Inferior parietal cortex (tissue), 1 donor: Measurements from ENCODE around the gene ITPRIPL2.

Experiments used
- DNase-seq: peaks from one replicate; pipeline ENCODE4 v3.0.0-alpha.2; 2016; ENCODE audit errors: extremely low spot score

ITPRIPL2 gene

DNA sequence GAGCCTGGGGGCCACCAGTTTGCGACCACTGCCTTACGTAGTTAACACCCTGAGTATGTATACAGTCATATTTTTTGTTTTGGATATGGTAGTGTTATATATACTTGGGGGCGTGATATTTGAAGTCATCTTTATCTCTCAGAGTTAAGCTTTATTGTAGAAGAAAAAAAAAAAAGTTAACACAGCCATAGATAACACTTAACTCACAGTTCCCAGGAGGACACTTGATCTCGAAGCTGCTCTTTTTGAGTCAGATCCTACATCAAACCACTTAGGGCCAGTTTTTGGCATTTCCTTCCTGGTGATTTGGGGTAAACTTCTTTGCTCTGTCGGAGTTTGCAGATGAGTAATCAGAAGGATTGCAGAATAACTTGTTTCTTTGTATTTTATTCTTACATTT lies 5.8 kb downstream of the ITPRIPL2 start:
- no peak for DNase-seq

DNA sequence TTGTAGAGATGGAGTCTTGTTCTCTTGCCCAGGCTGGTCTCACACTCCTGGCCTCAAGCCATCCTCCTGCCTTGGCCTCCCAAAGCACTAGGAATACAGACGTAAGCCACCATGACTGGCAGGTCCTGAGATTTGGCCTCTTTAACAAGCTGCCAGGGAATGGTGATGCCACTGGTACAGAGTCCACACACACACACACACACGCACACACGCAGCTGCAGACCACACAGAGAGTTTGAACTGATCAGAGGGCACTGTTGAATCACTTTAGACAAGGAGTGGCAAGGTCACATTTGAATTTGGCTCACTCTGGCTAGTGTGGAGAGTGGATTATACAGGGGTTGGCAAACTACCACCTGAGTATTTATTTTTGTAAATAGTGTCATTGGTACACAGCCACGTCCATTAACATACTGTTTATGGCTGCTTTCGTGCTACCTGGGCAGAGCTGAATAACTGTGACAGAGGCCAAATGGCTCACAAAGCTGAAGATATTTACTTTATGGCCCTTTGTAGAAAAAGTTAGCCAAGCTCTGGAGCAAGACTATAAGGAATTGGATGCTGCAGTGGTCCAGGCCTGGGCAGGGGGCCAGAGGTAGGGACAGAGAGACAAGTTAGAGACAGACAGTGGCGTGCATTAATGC lies 9.9 kb downstream of the ITPRIPL2 start:
- DNase-seq = no peak

DNA sequence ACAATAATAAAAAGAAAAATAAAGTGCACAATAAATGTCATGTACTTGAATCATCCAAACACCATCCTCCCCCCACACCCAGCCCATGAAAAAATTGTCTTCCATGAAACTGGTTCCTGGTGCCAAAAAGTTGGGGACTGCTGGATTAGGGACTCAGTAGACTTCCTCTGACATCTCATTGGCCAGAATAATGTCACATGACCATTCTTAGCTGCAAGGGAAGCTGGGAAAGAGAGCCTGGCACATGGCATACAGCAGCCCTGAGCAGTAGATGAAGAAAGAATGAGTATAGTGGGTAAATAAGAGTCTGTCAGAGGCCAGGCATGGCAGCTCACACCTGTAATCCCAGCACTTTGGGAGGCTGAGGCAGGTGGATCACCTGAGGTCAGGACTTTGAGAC lies 12.5 kb downstream of the ITPRIPL2 start:
- DNase-seq = no peak

DNA sequence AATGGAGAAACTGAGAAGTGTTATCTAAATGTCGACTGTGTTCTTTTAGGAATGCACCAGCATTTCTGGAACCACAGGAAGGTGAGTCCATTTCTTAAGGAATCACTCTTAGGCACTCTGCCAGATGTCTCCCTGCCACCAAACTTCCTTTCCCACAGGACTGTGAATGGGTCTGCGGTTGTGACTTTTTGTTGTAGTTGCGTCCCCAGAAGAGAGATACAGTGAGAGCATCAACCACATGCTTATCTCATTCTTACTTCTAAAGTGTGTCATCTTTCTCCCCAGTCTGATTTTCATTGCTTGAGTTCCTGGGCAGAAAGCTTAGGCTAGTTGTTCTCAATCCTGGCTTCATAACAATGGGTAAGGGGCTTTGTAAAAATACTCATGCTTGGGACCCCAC lies 13.4 kb downstream of the ITPRIPL2 start:
- no peak for DNase-seq

DNA sequence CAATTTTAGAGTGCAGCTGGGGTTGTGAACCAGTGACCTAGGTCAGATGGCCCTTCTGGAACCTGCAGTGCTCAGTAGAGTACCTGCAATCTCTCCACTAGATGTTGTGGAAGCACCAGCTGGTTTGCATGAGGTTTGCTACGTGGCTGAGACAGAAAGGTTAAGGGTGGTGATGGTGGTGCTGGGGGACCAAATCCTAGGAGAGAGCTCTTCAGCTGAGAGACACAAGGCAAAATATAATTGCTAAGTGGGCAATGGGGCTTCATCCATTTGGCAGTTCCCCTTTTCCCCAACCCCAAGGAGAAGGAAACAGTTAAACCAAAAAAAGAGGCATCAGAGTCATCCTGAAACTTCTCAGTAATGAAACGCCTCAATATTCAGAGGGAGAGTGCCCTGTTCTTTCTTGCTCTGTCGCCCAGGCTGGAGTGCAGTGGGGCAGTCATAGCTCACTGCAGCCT lies 13.9 kb downstream of the ITPRIPL2 start:
- DNase-seq = no peak

DNA sequence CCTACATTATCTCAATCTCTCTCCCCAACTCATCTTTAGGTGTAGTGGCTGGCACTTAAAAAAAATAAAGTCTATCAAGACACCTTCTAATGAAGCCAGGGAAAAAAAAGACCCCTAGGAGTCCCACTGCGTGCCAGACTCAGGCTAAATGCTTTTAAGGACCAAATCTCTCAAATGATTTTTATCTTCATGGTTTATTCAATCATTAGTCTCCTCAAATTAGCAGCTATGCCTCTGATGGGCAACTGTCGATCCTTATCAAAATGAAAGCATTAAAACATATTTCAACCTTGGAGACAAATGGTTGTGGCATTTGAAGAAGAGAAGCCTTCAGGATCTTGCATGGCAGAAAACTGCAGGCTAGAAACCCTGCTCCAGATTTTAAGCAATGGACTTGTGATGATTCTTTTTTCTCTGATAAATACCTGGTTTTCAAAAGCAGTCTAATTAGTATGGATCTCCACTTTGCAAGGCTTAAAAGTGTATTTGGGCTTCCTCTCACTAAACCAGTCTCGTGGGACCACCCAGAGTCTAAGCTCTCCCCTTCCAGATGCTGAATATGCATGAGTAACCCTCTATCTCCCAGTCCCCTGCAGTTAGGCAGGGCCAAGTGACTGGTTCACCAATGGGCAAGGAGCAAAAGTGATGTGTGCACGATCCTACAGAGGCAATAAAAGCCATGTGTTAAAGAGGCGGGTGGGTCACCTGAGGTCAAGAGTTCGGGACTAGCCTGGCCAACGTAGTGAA lies 14.9 kb downstream of the ITPRIPL2 start:
- no peak for DNase-seq

DNA sequence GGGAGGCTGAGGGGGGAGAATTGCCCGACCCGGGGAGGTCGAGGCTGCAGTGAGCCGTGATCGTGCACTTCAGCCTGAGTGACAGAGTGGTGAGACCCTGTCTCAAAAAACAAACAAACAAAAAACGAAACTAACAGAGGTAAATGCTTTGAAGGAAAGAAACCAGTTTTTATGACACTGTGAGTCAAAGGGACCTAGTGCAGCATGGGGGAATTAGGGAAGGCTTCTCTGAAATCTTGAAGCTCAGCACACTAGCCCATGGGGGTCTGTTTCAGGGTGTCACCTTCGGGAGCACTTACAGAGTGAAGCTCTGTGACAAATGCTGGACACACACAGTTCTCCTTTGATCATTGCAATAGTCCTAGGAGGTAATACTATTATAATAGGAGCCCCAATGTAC lies 16.6 kb downstream of the ITPRIPL2 start:
- DNase-seq = no peak

DNA sequence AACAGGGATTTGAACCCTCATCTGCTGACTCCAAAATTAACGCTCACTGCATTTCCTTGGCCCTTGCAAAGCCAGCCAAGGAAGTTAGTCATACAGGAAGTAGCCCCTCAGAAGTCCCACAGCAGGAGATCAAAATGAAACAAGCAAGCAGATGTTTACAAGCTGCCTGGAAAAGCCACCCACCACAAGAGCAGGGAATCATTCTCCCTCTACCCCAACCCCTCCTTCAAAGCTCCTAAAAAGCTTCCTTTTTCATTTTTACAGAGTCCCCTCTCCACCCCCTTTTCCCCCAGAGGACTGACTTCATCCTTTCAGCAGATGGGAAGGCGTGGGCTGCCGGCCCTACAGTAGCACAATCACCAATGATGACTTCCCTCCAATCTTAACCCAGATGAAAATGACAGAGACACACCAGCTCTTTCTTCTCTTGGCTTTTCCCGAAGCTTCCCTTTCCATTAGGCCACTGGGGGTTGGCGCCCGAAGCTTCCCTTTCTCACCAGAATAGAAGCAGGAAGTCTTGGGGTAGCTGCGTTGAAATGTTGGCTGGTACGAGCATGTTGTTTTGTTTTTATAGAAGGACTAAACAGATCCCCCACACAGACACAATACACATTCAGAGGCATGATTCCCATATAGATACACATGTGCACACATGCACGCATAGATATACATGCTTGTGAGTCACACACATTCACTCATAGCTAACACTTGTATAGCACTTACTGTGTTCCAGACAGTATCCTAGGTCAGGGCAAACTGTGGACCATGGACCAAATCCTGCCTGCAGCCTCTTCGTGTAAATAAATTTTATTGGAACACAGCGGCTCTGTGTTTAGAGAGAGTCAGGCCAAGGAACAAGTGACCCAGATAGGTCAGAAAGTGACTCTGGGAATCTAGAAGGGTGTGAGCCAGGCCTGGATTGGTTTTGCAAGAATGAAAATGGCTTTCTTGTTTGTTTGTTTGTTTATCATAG lies 17.4 kb downstream of the ITPRIPL2 start:
- DNase-seq = no peak

DNA sequence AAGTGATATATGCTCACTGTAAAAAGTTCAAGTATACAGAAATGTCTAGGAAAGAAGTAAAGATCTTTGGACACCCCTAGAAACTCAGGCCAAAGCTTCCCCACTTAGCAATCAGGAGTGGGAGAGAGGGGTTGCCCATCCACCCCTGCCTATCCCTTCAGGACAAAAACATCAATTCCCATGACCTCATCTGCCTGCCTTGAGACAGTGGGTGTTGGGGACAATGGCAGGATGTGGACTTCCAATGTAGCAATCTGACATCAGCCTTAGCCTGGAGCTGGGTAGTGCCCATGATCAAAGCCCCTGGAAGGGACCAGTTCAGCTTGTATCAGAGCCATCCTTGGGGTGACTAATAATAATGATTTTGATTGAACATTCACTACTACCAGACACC lies 18.1 kb downstream of the ITPRIPL2 start:
- DNase-seq = no peak

DNA sequence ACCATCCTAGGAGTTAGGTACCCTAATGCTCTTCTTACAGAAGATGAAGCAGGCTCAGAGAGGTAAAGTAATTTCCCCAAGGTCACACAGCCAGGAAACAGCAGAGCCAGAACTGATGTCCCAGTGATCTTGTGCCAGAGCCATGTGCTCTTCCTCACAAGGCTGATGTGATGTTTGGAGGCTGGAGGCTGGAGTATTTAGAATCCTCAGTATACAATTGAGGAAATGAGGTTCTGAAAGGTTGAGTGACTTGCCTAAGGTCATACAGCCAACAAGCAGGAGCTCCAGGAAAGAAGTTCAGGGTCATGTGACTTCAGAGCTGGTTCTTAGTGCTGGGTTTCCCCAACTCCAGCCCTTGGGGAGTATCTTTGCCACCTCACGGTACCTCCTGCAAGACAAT lies 18.5 kb downstream of the ITPRIPL2 start:
- no peak for DNase-seq

DNA sequence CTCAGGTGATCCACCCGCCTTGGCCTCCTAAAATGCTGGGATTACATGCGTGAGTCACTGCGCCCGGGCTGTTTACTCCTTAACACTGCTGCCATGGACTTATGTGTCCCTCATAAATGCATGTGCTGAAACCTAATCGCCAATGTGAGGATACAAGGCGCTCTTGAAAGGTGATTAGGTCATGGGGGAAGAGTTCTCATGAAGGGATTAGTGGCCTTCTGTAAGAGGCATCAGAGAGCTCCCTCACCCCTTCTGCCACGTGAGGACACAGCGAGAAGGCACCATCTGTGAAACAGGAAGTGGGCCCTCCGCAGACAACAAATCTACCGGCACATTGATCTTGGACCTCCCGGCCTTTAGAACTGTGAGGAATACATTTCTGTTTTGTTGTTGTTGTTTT lies 19.1 kb downstream of the ITPRIPL2 start:
- no peak for DNase-seq

DNA sequence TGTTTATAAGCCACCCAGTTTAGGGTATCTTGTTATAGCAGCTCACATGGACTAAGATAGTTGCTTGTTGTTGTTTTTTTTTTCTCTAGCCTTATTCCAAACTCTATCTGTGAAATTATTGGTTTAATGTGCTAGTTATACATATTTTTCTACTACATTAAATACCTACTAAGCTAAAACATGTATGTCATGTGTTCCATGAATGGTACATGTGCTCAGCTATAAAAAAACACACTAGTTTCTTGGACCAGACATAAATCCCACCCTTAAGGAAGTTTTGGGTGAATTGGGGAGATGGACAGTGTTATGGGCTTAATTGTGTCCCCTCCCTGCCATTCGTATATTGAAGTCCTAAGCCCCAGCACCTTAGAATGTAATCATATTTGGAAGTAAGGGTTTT lies 19.8 kb downstream of the ITPRIPL2 start:
- no peak for DNase-seq

DNA sequence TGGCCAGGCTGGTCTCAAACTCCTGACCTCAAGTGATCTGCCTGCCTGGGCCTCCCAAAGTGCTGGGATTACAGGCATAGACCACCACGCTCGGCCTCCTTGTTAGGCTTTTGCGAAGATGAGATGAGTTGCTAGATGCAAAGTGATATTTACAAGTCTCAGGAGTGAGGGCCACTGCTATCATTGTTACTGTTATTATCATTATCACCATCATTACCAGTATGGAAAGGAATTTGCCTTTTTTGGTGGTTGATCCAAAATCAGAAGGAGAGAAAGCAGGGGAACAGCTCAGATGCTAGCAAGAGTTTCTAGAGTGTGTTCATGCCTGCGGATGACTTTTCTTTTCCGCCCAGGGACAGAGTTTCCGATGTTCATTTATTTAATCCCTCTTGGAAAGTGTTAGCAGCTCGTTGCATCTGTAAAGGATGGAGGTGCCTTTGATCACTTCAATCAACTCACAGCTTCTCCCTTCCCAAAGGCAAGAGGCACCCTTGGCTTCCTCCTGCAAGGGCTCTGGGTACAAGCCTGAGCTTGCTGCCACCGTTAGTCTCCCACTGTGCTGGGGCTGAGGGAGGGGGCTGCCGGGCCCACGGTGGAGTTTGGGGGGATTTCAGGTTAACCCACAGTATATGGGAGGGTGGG lies 21.6 kb downstream of the ITPRIPL2 start:
- DNase-seq = no peak

DNA sequence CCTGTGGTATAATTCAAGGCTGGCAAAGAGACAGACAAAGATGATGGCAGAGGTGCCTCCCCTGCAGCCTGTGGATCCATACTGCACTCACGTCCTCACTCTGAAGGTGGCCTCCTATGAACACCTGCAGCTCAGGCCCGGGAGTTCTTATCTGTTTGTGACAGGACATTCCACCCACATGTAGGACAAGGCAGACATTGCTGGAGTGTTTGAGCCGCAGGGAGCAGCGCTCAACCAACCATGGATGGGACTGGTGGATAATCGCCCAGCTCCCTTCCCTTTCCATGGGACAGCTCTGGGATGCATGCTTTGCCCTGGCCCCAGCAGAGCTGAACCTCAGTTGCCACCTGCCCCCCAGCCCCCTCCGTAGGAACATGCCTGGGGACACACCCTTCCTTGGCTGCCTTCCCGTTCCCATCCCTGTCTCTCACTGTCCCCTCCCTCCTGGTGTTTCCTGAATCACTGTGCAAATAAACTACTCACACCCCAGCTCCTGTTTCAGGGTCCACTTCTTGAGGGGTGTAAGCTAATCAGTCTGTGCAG lies 22.2 kb downstream of the ITPRIPL2 start:
- no peak for DNase-seq

DNA sequence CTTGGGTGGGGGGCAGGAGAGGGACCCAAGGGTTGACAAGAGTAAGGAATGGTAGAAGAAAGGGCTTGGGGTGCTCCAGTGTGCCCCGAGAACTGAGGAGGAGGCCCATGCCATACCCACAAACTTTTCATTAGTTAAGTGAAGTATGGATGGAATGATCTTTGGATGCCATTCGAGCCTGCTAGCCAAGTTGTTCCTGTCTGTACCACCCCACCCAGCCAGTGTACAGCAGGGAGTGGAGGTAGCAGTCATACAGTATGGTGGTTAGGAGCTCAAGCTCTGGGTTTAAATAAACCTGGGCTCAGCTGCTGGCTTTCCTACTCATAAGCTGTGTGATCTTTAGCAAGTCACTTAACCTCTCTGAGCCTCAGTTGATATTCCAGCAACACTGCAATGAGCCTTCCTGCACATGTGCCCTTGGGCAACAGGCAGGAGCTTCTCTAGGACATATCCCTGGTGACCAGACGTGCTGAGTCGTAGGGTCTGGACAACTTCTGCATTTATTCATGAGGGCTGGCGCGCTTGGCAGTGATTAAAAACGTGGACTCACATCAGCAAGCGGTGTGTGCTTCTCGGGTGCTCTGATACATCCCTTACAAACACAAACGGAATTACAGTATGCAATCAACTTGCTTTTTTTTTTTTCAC lies 22.9 kb downstream of the ITPRIPL2 start:
- no peak for DNase-seq

DNA sequence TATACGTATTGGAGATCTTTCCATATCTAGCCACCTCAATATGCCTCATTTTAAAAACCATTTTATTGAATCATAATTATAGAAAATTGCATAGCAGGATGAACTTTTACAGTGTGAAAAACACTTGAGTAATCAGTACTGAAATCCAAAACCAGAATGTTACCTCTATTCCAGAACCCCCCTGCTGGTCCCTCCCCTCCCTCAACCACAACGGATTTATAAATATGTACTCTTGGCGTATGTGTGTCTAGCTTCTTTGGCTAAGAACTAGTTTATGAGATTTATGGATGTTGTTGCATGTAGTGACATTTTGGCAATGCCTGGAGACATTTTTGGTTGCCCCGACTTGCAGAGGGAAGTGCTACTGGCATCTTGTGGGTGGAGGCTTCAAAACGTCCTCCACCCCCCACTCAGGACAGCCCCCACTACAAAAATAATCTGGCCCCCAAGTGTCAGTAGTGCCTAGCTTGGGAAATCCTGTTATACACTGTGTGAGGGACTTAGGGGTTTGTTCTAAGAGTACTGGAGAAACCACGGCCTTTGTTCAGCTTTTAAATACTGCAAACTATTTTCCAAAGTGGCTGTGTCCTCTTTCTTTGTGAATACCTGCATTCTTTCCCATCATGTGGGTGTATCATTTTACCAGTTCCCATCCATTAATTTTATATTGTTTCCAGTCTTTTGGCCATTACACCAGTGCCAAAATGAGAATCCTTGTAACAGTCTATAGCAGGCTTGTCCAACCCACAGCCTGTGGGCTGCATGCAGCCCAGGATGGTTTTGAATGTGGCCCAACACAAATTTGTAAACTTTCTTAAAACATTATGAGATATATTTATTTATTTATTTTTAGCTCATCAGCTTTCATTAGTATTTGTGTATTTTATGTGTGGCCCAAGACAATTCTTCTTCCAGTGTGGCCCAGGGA lies 23.7 kb downstream of the ITPRIPL2 start:
- no peak for DNase-seq

DNA sequence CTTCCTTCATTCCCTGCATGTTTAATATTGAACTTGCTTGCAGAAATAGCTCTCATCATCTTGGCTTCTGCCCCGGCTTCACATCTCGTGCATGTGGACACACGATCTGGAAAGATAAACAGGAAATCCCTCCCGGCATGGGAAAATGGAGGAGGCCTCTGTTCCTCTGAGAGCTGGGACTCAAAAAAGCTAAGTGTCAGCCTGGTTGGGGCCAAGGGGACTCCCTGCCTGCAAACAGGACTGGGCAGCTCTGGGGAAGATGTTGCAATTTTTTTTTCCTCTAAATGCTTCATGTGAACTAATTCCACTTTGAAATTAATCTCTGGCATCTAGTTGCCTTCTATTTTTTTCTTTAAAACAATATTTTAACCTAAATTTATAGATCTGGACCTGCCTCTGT lies 24.8 kb downstream of the ITPRIPL2 start:
- no peak for DNase-seq

DNA sequence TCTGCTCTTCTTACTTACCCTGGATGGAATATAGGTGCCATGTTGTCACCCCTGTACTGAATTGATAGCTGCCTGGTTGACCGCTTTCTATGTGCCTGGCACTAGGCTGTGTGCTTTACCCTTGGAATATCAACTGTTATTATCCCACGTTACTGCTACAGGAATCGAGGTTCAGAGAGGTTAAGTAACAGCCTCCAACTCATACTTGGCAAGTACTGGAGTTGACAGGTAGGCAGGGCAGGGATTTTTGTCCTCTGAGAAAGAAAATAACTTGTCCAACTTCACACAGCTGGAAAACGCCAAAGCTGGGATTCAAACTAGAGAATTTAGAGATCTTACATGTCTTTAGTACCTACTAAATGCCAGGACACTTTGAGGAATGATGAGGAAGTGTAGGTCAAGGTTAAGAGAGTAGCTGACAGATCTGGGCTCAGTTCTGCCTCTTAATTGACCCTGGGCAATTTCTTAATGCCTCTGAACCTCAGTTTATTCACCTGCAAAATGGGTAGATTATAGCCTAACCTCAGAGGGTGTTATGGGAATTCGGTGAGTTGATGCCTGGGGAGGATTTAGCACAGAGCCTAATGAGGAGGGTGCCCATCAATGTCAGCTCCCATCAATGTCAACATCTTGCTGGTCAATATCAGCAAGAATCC lies 25.8 kb downstream of the ITPRIPL2 start:
- no peak for DNase-seq

DNA sequence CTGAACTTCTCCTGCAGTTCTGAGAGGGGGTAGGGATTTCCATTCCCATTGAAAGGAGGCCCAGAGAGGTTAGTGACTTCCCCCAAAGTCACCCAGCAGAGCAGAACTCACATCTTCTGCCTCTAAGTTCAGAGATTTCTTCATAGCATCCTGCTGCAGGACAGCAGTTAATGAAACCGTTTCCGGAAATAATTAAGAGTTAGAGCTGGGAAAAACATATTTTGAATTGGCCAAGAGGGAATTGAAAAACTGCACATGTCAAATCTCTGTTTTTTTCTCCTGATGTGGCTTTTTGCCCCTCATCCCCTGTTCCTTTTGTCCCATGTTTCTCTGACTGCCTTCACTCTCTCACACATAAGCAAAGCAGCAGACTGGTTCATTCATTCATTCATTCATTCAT lies 26.6 kb downstream of the ITPRIPL2 start:
- no peak for DNase-seq
